Immature natural killer cell (primary cell): ENCODE measurements around the gene PRDM11. TPM values are rescaled to one million over a fixed set of nuclear protein-coding genes. Genes with fewer than 3 reads are reported as not detected.
"Not testable (repeated sequence)": the region's sequence is repeated elsewhere in the genome, so short reads cannot be mapped to it uniquely, and the experiment has no call there.

Experiments used
- DNase-seq, 3 donors: peaks; one replicate each; pipeline ENCODE4 v3.0.0; 2022; ENCODE audit warnings: mixed read lengths in 1 of 3
- H3K27ac Mint-ChIP-seq, 6 donors: one replicate each; pipeline ENCODE4 v1.8.0; 2020; ENCODE audit warnings: mixed read lengths in 6 of 6, mild to moderate bottlenecking in 5 of 6, inconsistent platforms in 4 of 6, moderate library complexity in 3 of 6
- H3K27me3 Mint-ChIP-seq, 3 donors: one replicate each; pipeline ENCODE4 v1.8.0; 2020 to 2021; ENCODE audit warnings: low read depth in 3 of 3, mild to moderate bottlenecking in 3 of 3, mixed read lengths in 3 of 3, moderate library complexity in 3 of 3, inconsistent platforms in 1 of 3
- H3K36me3 Mint-ChIP-seq, 3 donors: one replicate each; pipeline ENCODE4 v1.8.0; 2020; ENCODE audit warnings: mixed read lengths in 3 of 3, inconsistent platforms in 2 of 3, mild to moderate bottlenecking in 2 of 3
- H3K4me1 Mint-ChIP-seq, 2 donors: one replicate each; pipeline ENCODE4 v1.8.0; 2020; ENCODE audit warnings: inconsistent platforms in 2 of 2, mild to moderate bottlenecking in 2 of 2, mixed read lengths in 2 of 2, moderate library complexity in 1 of 2
- H3K4me3 Mint-ChIP-seq, 5 donors: one replicate each; pipeline ENCODE4 v1.8.0; 2020; ENCODE audit warnings: mild to moderate bottlenecking in 5 of 5, mixed read lengths in 5 of 5, inconsistent platforms in 3 of 5, moderate library complexity in 3 of 5
- H3K9me3 Mint-ChIP-seq, 6 donors: one replicate each; pipeline ENCODE4 v1.8.0; 2020; ENCODE audit warnings: mild to moderate bottlenecking in 6 of 6, mixed read lengths in 6 of 6, inconsistent platforms in 4 of 6, moderate library complexity in 3 of 6
- polyA plus RNA-seq, 3 donors: library from polyadenylated mRNA; unstranded; fragments of 300-500 nt; fragmentation: Illumina TruSeq; gene quantifications; one replicate each; pipeline ENCODE4 v1.2.3, GENCODE V29; 2021

The PRDM11 gene
- polyA plus RNA-seq, 3 donors from 2014 or later, result 0.84 to 1.2 (median 0.94) TPM

- Mint-ChIP-seq H3K27me3 (peaks cover 0 to 19% (median 3%) of the 10 kb centered on the region in 3 donors), H3K4me1 (no peaks in the 10 kb centered on the region), H3K9me3 (no peaks in the 10 kb centered on the region), H3K36me3 (peaks cover 0 to 1% (median 0%) of the 10 kb centered on the region in 3 donors), H3K4me3 (no peak overlapping the region), H3K27ac (no peak overlapping the region)
- no peak for DNase-seq
Observed at GRCh38 chr11:45234306-45235006, 88.0 kb downstream of the PRDM11 start.

GRCh38 chr11:45237711-45238315 is 91.4 kb downstream of the PRDM11 start:
- no peak for DNase-seq
- no peaks in the 10 kb centered on the region for H3K4me1 Mint-ChIP-seq
- no peaks in the 10 kb centered on the region for H3K36me3 Mint-ChIP-seq
- H3K27me3 Mint-ChIP-seq, result peaks cover 0 to 24% (median 2%) of the 10 kb centered on the region in 3 donors
- H3K4me3 Mint-ChIP-seq, result no peak overlapping the region
- H3K9me3 Mint-ChIP-seq, result no peaks in the 10 kb centered on the region
- H3K27ac Mint-ChIP-seq, result no peak overlapping the region

DNA sequence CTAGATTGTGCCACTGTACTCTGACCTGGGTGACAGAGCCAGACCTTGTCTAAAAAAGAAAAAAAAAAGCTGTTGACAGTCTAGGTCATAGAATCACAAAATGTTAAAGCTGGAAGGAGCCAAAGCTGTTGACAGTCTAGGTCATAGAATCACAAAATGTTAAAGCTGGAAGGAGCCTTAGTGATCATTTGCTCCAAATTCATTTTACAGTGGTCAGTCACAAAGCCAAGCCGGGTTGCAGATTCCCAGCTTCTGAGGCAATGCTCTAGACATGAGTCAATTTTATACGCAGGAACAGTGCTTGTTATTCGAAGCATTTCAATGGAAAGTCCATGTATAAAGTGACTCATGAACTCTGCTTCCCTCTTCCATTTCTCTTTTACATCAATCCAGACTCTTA is 92.3 kb downstream of the PRDM11 start:
- Mint-ChIP-seq H3K27me3 (peaks cover 0 to 23% (median 2%) of the 10 kb centered on the region in 3 donors), H3K9me3 (no peaks in the 10 kb centered on the region), H3K4me3 (no peak overlapping the region), H3K36me3 (no peaks in the 10 kb centered on the region), H3K4me1 (no peaks in the 10 kb centered on the region), H3K27ac (no peak overlapping the region)
- no peak for DNase-seq

DNA sequence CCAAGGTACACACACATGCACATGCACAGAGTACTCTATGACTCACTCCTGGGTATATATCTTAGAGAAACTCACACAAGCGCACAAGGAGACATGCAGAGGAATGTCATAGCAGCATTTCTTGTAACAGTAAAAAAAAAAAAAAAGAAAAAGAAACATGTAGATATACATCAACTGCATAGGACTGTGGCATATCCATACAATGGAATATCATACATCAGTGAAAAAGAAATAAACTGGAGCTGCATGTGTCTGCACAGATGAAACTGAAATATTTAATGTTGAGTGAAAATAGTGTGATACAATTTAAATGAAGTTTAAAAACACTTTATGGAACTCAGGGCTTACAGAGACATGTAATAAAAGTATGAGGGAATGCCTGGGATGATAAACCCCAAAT is 93.3 kb downstream of the PRDM11 start:
- H3K36me3 Mint-ChIP-seq, result no peaks in the 10 kb centered on the region
- peaks cover 0 to 23% (median 2%) of the 10 kb centered on the region in 3 donors for H3K27me3 Mint-ChIP-seq
- H3K27ac Mint-ChIP-seq, result no peak overlapping the region
- no peaks in the 10 kb centered on the region for H3K4me1 Mint-ChIP-seq
- H3K9me3 Mint-ChIP-seq, result no peaks in the 10 kb centered on the region
- no peak for DNase-seq
- no peak overlapping the region for H3K4me3 Mint-ChIP-seq

- no peaks in the 10 kb centered on the region for H3K36me3 Mint-ChIP-seq
- no peaks in the 10 kb centered on the region for H3K4me1 Mint-ChIP-seq
- H3K27me3 Mint-ChIP-seq, result peaks cover 0 to 5% (median 3%) of the 10 kb centered on the region in 3 donors
- no peaks in the 10 kb centered on the region for H3K9me3 Mint-ChIP-seq
- no peak overlapping the region for H3K4me3 Mint-ChIP-seq
- DNase-seq, result no peak
- no peak overlapping the region for H3K27ac Mint-ChIP-seq
Observed at GRCh38 chr11:45243967-45244366, 97.5 kb downstream of the PRDM11 start.

DNA sequence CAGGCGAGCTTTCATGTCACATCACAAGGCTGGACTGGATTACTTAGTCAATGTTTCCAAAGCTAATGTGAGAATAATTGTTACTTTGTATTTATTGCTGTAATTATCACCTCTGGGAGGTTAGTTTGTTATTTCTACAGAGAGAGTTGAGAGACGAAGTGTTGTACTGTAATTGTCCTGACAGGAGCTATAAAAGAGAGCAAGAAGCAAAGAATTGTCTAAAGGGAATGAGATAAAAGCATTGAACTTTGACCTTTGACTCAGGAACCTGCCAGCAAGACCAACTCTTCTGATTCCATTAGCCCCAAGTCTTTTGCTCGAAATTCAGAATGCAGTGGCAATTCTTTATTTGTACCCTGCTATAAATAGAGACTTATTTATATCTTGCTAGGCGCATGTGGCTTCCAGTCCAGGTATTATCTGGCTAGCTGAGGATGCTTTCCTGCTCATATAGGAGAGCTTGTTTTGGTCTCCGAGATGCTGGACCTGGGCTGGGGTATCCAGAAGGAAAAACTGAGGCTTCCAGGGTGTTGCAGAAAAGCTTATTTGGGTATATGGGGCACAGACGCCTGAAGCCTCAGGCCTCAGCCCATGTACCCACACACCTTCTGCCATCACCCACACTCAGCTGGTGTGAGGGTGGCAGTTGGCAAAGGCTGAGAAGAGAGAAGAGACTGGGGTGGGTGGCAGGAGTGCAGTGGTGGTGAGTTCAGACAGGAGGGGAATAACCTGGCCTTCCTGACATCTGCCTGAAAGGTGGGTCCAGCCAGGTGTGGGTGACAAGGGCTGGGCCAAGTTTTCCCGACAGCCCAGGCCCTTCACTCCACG is 99.0 kb downstream of the PRDM11 start:
- H3K27ac Mint-ChIP-seq, result no peak overlapping the region
- H3K4me3 Mint-ChIP-seq, result no peak overlapping the region
- peaks cover 0 to 2% (median 0%) of the 10 kb centered on the region in 3 donors for H3K27me3 Mint-ChIP-seq
- no peaks in the 10 kb centered on the region for H3K36me3 Mint-ChIP-seq
- H3K4me1 Mint-ChIP-seq, result no peaks in the 10 kb centered on the region
- no peaks in the 10 kb centered on the region for H3K9me3 Mint-ChIP-seq
- DNase-seq, result no peak

GRCh38 chr11:45246241-45246640 is 99.8 kb downstream of the PRDM11 start:
- Mint-ChIP-seq H3K27me3 (peaks cover 0 to 2% (median 0%) of the 10 kb centered on the region in 3 donors), H3K9me3 (no peaks in the 10 kb centered on the region), H3K4me1 (no peaks in the 10 kb centered on the region), H3K27ac (no peak overlapping the region), H3K4me3 (no peak overlapping the region), H3K36me3 (no peaks in the 10 kb centered on the region)
- DNase-seq, result no peak

- H3K4me1 Mint-ChIP-seq, result no peaks in the 10 kb centered on the region
- H3K36me3 Mint-ChIP-seq, result no peaks in the 10 kb centered on the region
- no peak overlapping the region for H3K27ac Mint-ChIP-seq
- peaks cover 0 to 5% (median 2%) of the 10 kb centered on the region in 3 donors for H3K27me3 Mint-ChIP-seq
- no peaks in the 10 kb centered on the region for H3K9me3 Mint-ChIP-seq
- no peak overlapping the region for H3K4me3 Mint-ChIP-seq
- DNase-seq, result no peak
Observed at GRCh38 chr11:45247433-45247832, 101.0 kb downstream of the PRDM11 start.

DNA sequence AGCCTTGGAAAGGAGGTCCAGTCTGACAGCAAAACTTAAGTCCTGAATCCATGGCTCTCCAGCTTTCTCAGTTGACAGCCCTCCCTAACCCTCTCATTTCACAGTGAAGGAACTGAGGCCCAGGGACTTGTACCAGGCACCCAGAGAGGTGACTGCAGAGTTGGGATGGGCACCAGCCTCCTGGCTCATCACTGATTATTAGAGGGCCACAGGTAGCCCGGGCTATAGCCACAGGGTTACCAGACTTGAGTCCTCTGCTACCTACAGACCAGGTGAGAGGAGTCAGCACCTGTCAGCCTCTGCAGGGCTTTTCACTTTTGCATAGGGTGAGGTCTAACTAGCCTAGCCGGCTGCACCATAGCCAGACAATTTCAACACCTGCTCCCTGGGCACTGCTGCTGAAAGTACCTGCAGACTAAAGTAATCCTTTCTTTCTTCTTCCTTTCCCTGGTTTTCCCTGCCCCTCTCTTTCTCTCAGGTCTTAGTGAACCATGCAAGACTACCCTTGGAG is 102.1 kb downstream of the PRDM11 start:
- peaks cover 0 to 7% (median 3%) of the 10 kb centered on the region in 3 donors for H3K27me3 Mint-ChIP-seq
- no peak for DNase-seq
- no peaks in the 10 kb centered on the region for H3K36me3 Mint-ChIP-seq
- H3K9me3 Mint-ChIP-seq, result no peaks in the 10 kb centered on the region
- no peaks in the 10 kb centered on the region for H3K4me1 Mint-ChIP-seq
- H3K4me3 Mint-ChIP-seq, result no peak overlapping the region
- H3K27ac Mint-ChIP-seq, result no peak overlapping the region

GRCh38 chr11:45249372-45249771 is 102.9 kb downstream of the PRDM11 start:
- not testable (repeated sequence) for H3K4me3 Mint-ChIP-seq, H3K36me3 Mint-ChIP-seq, H3K9me3 Mint-ChIP-seq, H3K4me1 Mint-ChIP-seq, DNase-seq, H3K27ac Mint-ChIP-seq
- H3K27me3 Mint-ChIP-seq, result peaks cover 0 to 11% (median 3%) of the 10 kb centered on the region in 3 donors

- Mint-ChIP-seq H3K4me3 (no peak overlapping the region), H3K27me3 (peaks cover 1 to 14% (median 3%) of the 10 kb centered on the region in 3 donors), H3K27ac (no peak overlapping the region), H3K36me3 (no peaks in the 10 kb centered on the region), H3K4me1 (no peaks in the 10 kb centered on the region), H3K9me3 (no peaks in the 10 kb centered on the region)
- no peak for DNase-seq
Observed at GRCh38 chr11:45250035-45250718, 103.7 kb downstream of the PRDM11 start.

- Mint-ChIP-seq H3K4me3 (no peak overlapping the region), H3K27me3 (peaks cover 1 to 14% (median 1%) of the 10 kb centered on the region in 3 donors), H3K36me3 (no peaks in the 10 kb centered on the region), H3K27ac (no peak overlapping the region), H3K4me1 (no peaks in the 10 kb centered on the region), H3K9me3 (no peaks in the 10 kb centered on the region)
- DNase-seq, result no peak
Observed at GRCh38 chr11:45252134-45252856, 105.9 kb downstream of the PRDM11 start.

DNA sequence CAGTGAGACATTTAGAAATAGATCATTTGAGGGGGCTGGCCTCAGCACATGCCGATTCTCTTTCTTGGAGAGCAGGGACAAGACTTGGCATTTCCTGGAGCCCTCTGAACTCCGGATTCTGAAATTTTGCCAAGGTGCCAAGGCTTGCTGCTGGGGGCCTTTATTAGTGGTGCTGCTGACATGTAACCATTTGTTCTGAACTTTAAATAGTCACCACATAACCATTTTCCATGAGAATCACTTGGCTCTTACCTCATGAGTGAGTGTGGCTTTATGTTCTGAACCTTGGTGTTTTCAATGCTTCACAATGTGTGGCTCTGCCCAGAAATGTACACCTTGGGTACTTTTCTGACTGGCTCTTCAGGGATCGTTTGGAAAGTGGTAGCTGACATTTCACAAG is 106.4 kb downstream of the PRDM11 start:
- Mint-ChIP-seq H3K27me3 (peaks cover 1 to 15% (median 1%) of the 10 kb centered on the region in 3 donors), H3K4me1 (no peaks in the 10 kb centered on the region), H3K4me3 (no peak overlapping the region), H3K9me3 (no peaks in the 10 kb centered on the region), H3K36me3 (no peaks in the 10 kb centered on the region), H3K27ac (no peak overlapping the region)
- DNase-seq, result no peak
